ENCODE measurements around the gene CCDC57. TPM values are rescaled to one million over a fixed set of nuclear protein-coding genes. Genes with fewer than 3 reads are reported as not detected.

Gene CCDC57
- total RNA-seq, 1 donor from 2014 or later: 15.0 TPM

DNA sequence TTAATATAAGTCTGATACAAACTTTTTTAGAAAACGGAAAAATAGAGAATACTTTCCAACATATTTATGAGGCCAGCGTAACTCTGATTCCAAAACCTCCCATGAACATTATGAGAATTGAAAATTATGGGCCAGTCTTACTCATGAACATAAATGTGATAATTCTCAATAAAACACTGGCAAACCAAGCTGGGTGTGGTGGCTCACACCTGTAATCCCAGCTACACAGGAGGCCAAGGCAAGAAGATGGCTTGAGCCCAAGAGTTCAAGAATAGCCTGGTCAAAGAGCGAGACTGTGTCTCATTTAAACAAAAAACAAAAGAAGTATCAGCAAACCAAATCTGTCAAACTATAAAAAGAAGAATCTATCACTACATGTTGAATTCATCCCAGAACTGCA is 47.8 kb downstream of the CCDC57 start:
- Histone ChIP-seq H3K27me3 (no peaks in the 10 kb centered on the region), H3K27ac (no peak overlapping the region), H2AFZ (replicated peaks) (no peak overlapping the region), H3K9ac (no peak overlapping the region), H3K4me1 (no peaks in the 10 kb centered on the region), H4K20me1 (ENCODE audit: low read depth) (no peaks in the 10 kb centered on the region), H3K9me3 (ENCODE audit: low read depth) (no peaks in the 10 kb centered on the region), H3K4me3 (no peak overlapping the region), H3K79me2 (ENCODE audit: low read depth) (no peaks in the 10 kb centered on the region), H3K36me3 (no peaks in the 10 kb centered on the region), H3F3A (ENCODE audit: low read depth) (no peaks in the 10 kb centered on the region), H3K4me2 (no peak overlapping the region)
- Mint-ChIP-seq H3K36me3 (peaks cover 38% of the 10 kb centered on the region), H3K27me3 (ENCODE audit: insufficient read depth, low read depth) (peaks cover 2% of the 10 kb centered on the region), H3K4me1 (no peaks in the 10 kb centered on the region), H3K9me3 (no peaks in the 10 kb centered on the region), H3K27ac (no peak overlapping the region), H3K4me3 (no peak overlapping the region)
- DNase-seq (ENCODE audit: low spot score): no peak
- no peak for TF ChIP-seq EZH2phosphoT487 (IDR thresholded peaks at IDR 0.05)
- no peak for TF ChIP-seq EZH2 (IDR thresholded peaks at IDR 0.05)
- TF ChIP-seq, protein P1, sequence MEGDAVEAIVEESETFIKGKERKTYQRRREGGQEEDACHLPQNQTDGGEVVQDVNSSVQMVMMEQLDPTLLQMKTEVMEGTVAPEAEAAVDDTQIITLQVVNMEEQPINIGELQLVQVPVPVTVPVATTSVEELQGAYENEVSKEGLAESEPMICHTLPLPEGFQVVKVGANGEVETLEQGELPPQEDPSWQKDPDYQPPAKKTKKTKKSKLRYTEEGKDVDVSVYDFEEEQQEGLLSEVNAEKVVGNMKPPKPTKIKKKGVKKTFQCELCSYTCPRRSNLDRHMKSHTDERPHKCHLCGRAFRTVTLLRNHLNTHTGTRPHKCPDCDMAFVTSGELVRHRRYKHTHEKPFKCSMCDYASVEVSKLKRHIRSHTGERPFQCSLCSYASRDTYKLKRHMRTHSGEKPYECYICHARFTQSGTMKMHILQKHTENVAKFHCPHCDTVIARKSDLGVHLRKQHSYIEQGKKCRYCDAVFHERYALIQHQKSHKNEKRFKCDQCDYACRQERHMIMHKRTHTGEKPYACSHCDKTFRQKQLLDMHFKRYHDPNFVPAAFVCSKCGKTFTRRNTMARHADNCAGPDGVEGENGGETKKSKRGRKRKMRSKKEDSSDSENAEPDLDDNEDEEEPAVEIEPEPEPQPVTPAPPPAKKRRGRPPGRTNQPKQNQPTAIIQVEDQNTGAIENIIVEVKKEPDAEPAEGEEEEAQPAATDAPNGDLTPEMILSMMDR (IDR thresholded peaks at IDR 0.05): no peak

DNA sequence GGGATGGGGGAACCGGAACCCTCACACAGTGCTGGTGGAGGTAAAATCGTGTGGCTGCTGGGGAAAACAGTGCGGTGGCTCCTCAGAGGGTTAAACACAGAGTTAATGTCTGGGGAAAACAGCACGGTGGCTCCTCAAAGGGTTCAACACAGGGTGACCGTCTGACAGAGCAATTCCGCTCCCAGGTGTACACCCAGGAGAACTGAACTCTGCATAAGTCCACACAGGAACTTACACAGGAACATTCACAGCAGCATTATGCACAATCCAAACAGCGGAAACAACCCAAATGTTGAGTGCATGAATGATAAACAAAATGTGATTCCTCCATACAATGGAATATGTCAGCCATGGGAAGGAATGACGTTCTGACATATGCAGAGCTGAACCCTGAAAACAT is 51.4 kb downstream of the CCDC57 start:
- no peaks in the 10 kb centered on the region for H3K4me1 Mint-ChIP-seq
- H3F3A ChIP-seq (ENCODE audit: low read depth): no peaks in the 10 kb centered on the region
- H2AFZ ChIP-seq (replicated peaks): no peak overlapping the region
- no peaks in the 10 kb centered on the region for H3K79me2 ChIP-seq (ENCODE audit: low read depth)
- no peaks in the 10 kb centered on the region for H3K9me3 ChIP-seq (ENCODE audit: low read depth)
- H3K27me3 Mint-ChIP-seq (ENCODE audit: insufficient read depth, low read depth): peaks cover 2% of the 10 kb centered on the region
- H3K4me3 Mint-ChIP-seq: no peak overlapping the region
- TF ChIP-seq, protein P1 (IDR thresholded peaks at IDR 0.05): no peak
- no peak for TF ChIP-seq EZH2 (IDR thresholded peaks at IDR 0.05)
- H3K9me3 Mint-ChIP-seq: no peaks in the 10 kb centered on the region
- DNase-seq (ENCODE audit: low spot score): no peak
- H3K9ac ChIP-seq: no peak overlapping the region
- no peak overlapping the region for H3K27ac ChIP-seq
- H3K27me3 ChIP-seq: no peaks in the 10 kb centered on the region
- H3K36me3 Mint-ChIP-seq: peaks cover 27% of the 10 kb centered on the region
- no peak overlapping the region for H3K4me3 ChIP-seq
- no peaks in the 10 kb centered on the region for H3K4me1 ChIP-seq
- no peak overlapping the region for H3K4me2 ChIP-seq
- no peaks in the 10 kb centered on the region for H4K20me1 ChIP-seq (ENCODE audit: low read depth)
- no peaks in the 10 kb centered on the region for H3K36me3 ChIP-seq
- no peak overlapping the region for H3K27ac Mint-ChIP-seq

DNA sequence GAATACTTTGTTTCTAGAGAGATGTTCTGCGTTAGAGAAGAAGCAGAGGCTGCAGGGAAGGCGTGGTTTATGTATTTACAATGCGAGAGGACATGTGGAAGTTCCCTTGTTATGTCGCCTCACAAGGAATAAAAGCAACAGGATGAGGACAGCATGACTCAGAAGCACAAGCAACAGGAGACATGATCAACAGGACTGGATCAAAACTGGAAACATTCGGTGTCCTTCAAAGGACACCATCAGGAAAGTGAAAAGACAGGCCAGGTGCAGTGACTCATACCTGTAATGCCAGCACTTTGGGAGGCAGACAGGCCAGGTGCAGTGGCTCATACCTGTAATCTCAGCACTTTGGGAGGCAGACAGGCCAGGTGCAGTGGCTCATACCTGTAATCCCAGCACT is 52.6 kb downstream of the CCDC57 start:
- Histone ChIP-seq H3K27ac (no peak overlapping the region), H3K79me2 (ENCODE audit: low read depth) (no peaks in the 10 kb centered on the region), H3K36me3 (no peaks in the 10 kb centered on the region), H3K4me2 (no peak overlapping the region), H3K9ac (no peak overlapping the region), H3F3A (ENCODE audit: low read depth) (no peaks in the 10 kb centered on the region), H3K4me1 (no peaks in the 10 kb centered on the region), H4K20me1 (ENCODE audit: low read depth) (no peaks in the 10 kb centered on the region), H3K4me3 (no peak overlapping the region), H3K27me3 (no peaks in the 10 kb centered on the region), H2AFZ (replicated peaks) (no peak overlapping the region), H3K9me3 (ENCODE audit: low read depth) (no peaks in the 10 kb centered on the region)
- Mint-ChIP-seq H3K4me3 (no peak overlapping the region), H3K27me3 (ENCODE audit: insufficient read depth, low read depth) (peaks cover 2% of the 10 kb centered on the region), H3K27ac (no peak overlapping the region), H3K9me3 (no peaks in the 10 kb centered on the region), H3K36me3 (peaks cover 21% of the 10 kb centered on the region), H3K4me1 (no peaks in the 10 kb centered on the region)
- no peak for DNase-seq (ENCODE audit: low spot score)
- TF ChIP-seq, protein P1 (IDR thresholded peaks at IDR 0.05): no peak
- no peak for TF ChIP-seq EZH2 (IDR thresholded peaks at IDR 0.05)
- no peak for TF ChIP-seq EZH2phosphoT487 (IDR thresholded peaks at IDR 0.05)
